HepG2 (cell line): ENCODE data around the gene PDLIM5. TPM values are rescaled to one million over a fixed set of nuclear protein-coding genes. Genes with fewer than 3 reads are reported as not detected.
A peak's percentile ranks its signal among the peaks of the same experiment; 100 is the strongest.

Source experiments
- ATF2 ChIP-seq: sonication (generic); formaldehyde crosslinking; IDR thresholded peaks from 2 replicates; pipeline ENCODE4 v1.4.0; 2020; ENCODE audit warnings: missing genetic modification reagents
- ATF4 ChIP-seq, 2 experiments: fragments of 450-650 bp in 1 of 2; sonication (generic) in 1 of 2; formaldehyde crosslinking; IDR thresholded peaks; 2 replicates each; pipeline versions ENCODE4 v1.5.0 to v1.8.0; 2020 to 2022; ENCODE audit warnings: mild to moderate bottlenecking in 1 of 2, missing genetic modification reagents in 1 of 2
- GATA4 ChIP-seq: sonication (generic); IDR thresholded peaks from 2 replicates; pipeline ENCODE4 v1.6.1; 2016; ENCODE audit warnings: antibody characterized with exemption, low read depth, borderline replicate concordance
- HBP1 ChIP-seq: IDR thresholded peaks from 2 replicates; pipeline ENCODE4 v1.6.1; 2016; ENCODE audit warnings: low read depth, control low read depth
- HOXD1 ChIP-seq: sonication (generic); formaldehyde crosslinking; IDR thresholded peaks from 2 replicates; pipeline ENCODE4 v1.5.0; 2020; ENCODE audit warnings: missing genetic modification reagents
- IRF2 ChIP-seq: IDR thresholded peaks from 2 replicates; pipeline ENCODE4 v1.6.1; 2018; ENCODE audit warnings: missing genetic modification reagents, missing compliant biosample characterization
- KDM5B ChIP-seq: sonication (generic); formaldehyde crosslinking; IDR thresholded peaks from 2 replicates; pipeline ENCODE4 v1.4.0; 2020; ENCODE audit warnings: missing genetic modification reagents, mild to moderate bottlenecking, borderline replicate concordance
- MATR3 ChIP-seq: sonication (generic); formaldehyde crosslinking; IDR thresholded peaks from 2 replicates; pipeline ENCODE4 v1.4.0; 2020; ENCODE audit warnings: missing genetic modification reagents
- SIX1 ChIP-seq: sonication (generic); formaldehyde crosslinking; IDR thresholded peaks from 2 replicates; pipeline ENCODE4 v1.4.0; 2020; ENCODE audit warnings: missing genetic modification reagents, borderline replicate concordance
- SMAD9 ChIP-seq: sonication (generic); formaldehyde crosslinking; IDR thresholded peaks from 2 replicates; pipeline ENCODE4 v1.5.1; 2020; ENCODE audit warnings: mild to moderate bottlenecking, missing genetic modification reagents
- SOX5 ChIP-seq: IDR thresholded peaks from 2 replicates; pipeline ENCODE4 v1.6.1; 2016; ENCODE audit warnings: borderline replicate concordance
- TEAD3 ChIP-seq: optimal IDR thresholded peaks from 2 replicates; pipeline ENCODE3; 2016; ENCODE audit warnings: borderline replicate concordance
- XRCC5 ChIP-seq: fragments of 200-400 bp; formaldehyde crosslinking; optimal IDR thresholded peaks from 2 replicates; pipeline ENCODE3; 2017; ENCODE audit warnings: mild to moderate bottlenecking, low read length
- ZBTB42 ChIP-seq: sonication (generic); formaldehyde crosslinking; IDR thresholded peaks from 2 replicates; pipeline ENCODE4 v1.5.0; 2020; ENCODE audit warnings: mild to moderate bottlenecking, missing genetic modification reagents
- ZNF484 ChIP-seq: sonication (generic); formaldehyde crosslinking; IDR thresholded peaks from 2 replicates; pipeline ENCODE4 v1.5.1; 2020; ENCODE audit warnings: mild to moderate bottlenecking, low read depth, missing genetic modification reagents, borderline replicate concordance
- polyA plus RNA-seq, 8 experiments: library from polyadenylated mRNA; depleted of rRNA in 3 of 8; stranded (reverse) in 7 of 8; unstranded in 1 of 8; fragments of >200 nt; fragmentation: Illumina TruSeq in 4 of 8; extraction: Trizol in 4 of 8; gene quantifications; 2 replicates each; pipeline versions ENCODE4 v1.2.1 to v1.2.3, GENCODE V29; 2011 to 2016; ENCODE audit warnings: low read depth in 4 of 8, missing spikeins in 1 of 8, mixed read lengths in 1 of 8; ENCODE audit not compliant: insufficient read depth in 1 of 8
- total RNA-seq, 5 experiments: library from RNA; depleted of rRNA; stranded (reverse); fragments of >200 nt; fragmentation: Illumina TruSeq; extraction: Trizol; gene quantifications; 2 replicates each; pipeline ENCODE4 v1.2.3, GENCODE V29; 2016; ENCODE audit warnings: low read depth in 1 of 5
- TF ChIP-seq, protein P1 (sequence below): sonication (generic); formaldehyde crosslinking; IDR thresholded peaks from 2 replicates; pipeline ENCODE4 v1.4.0; 2020; ENCODE audit warnings: missing genetic modification reagents
- TF ChIP-seq, protein P2 (sequence below): sonication (generic); formaldehyde crosslinking; IDR thresholded peaks from 2 replicates; pipeline ENCODE4 v1.4.0; 2020; ENCODE audit warnings: missing genetic modification reagents
- TF ChIP-seq, protein P3 (sequence below): sonication (generic); formaldehyde crosslinking; IDR thresholded peaks from 2 replicates; pipeline ENCODE4 v1.8.0; 2022; ENCODE audit warnings: low read depth, missing genetic modification reagents

Gene PDLIM5
- total and polyA plus RNA-seq, 2 of the 13 experiments (the other 11 are each of a cell fraction or from before 2014, with no cell fraction given), result 52.8 to 119 TPM

GRCh38 chr4:94412658-94413038, 39.1 kb upstream of the PDLIM5 start (continued):
- TF ChIP-seq ATF4 (CRISPR knock-in tag; IDR thresholded peaks at IDR 0.05), result no peak
- no peak for TF ChIP-seq MATR3 (CRISPR knock-in tag)
- TF ChIP-seq SIX1 (CRISPR knock-in tag), result no peak
- TF ChIP-seq, protein P1, sequence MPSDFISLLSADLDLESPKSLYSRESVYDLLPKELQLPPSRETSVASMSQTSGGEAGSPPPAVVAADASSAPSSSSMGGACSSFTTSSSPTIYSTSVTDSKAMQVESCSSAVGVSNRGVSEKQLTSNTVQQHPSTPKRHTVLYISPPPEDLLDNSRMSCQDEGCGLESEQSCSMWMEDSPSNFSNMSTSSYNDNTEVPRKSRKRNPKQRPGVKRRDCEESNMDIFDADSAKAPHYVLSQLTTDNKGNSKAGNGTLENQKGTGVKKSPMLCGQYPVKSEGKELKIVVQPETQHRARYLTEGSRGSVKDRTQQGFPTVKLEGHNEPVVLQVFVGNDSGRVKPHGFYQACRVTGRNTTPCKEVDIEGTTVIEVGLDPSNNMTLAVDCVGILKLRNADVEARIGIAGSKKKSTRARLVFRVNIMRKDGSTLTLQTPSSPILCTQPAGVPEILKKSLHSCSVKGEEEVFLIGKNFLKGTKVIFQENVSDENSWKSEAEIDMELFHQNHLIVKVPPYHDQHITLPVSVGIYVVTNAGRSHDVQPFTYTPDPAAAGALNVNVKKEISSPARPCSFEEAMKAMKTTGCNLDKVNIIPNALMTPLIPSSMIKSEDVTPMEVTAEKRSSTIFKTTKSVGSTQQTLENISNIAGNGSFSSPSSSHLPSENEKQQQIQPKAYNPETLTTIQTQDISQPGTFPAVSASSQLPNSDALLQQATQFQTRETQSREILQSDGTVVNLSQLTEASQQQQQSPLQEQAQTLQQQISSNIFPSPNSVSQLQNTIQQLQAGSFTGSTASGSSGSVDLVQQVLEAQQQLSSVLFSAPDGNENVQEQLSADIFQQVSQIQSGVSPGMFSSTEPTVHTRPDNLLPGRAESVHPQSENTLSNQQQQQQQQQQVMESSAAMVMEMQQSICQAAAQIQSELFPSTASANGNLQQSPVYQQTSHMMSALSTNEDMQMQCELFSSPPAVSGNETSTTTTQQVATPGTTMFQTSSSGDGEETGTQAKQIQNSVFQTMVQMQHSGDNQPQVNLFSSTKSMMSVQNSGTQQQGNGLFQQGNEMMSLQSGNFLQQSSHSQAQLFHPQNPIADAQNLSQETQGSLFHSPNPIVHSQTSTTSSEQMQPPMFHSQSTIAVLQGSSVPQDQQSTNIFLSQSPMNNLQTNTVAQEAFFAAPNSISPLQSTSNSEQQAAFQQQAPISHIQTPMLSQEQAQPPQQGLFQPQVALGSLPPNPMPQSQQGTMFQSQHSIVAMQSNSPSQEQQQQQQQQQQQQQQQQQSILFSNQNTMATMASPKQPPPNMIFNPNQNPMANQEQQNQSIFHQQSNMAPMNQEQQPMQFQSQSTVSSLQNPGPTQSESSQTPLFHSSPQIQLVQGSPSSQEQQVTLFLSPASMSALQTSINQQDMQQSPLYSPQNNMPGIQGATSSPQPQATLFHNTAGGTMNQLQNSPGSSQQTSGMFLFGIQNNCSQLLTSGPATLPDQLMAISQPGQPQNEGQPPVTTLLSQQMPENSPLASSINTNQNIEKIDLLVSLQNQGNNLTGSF, result no peak
- 0 out of 2 replicates have a peak, but pooled peaks have one; percentile 26 for TF ChIP-seq GATA4
- TF ChIP-seq TEAD3 (CRISPR knock-in tag), result peak; percentile 37
- no peak for TF ChIP-seq KDM5B
- no peak for TF ChIP-seq SMAD9 (CRISPR knock-in tag)
- TF ChIP-seq SOX5 (CRISPR knock-in tag), result peak; percentile 76; the same call in 1 of the 2 replicates
- peak; percentile 25; the same call in 1 of the 2 replicates for TF ChIP-seq IRF2 (CRISPR knock-in tag)
- 0 out of 2 replicates have a peak, but pooled peaks have one; percentile 46 for TF ChIP-seq HOXD1 (CRISPR knock-in tag)
- no peak for TF ChIP-seq ZNF484
- TF ChIP-seq, protein P2, sequence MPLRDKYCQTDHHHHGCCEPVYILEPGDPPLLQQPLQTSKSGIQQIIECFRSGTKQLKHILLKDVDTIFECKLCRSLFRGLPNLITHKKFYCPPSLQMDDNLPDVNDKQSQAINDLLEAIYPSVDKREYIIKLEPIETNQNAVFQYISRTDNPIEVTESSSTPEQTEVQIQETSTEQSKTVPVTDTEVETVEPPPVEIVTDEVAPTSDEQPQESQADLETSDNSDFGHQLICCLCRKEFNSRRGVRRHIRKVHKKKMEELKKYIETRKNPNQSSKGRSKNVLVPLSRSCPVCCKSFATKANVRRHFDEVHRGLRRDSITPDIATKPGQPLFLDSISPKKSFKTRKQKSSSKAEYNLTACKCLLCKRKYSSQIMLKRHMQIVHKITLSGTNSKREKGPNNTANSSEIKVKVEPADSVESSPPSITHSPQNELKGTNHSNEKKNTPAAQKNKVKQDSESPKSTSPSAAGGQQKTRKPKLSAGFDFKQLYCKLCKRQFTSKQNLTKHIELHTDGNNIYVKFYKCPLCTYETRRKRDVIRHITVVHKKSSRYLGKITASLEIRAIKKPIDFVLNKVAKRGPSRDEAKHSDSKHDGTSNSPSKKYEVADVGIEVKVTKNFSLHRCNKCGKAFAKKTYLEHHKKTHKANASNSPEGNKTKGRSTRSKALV (CRISPR knock-in tag), result no peak
- no peak for TF ChIP-seq XRCC5
- no peak for TF ChIP-seq ZBTB42 (CRISPR knock-in tag)
- no peak for TF ChIP-seq ATF2 (CRISPR knock-in tag)
- TF ChIP-seq, protein P3, sequence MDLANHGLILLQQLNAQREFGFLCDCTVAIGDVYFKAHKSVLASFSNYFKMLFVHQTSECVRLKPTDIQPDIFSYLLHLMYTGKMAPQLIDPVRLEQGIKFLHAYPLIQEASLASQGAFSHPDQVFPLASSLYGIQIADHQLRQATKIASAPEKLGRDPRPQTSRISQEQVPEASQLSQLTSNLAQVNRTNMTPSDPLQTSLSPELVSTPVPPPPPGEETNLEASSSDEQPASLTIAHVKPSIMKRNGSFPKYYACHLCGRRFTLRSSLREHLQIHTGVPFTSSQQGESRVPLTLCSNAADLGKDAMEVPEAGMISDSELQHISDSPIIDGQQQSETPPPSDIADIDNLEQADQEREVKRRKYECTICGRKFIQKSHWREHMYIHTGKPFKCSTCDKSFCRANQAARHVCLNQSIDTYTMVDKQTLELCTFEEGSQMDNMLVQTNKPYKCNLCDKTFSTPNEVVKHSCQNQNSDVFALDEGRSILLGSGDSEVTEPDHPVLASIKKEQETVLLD, result no peak
- no peak for TF ChIP-seq HBP1 (CRISPR knock-in tag)
